Liver (tissue), 9 donors: ENCODE measurements around the gene RNF220. TPM values are rescaled to one million over a fixed set of nuclear protein-coding genes. Genes with fewer than 3 reads are reported as not detected.

Experiments
- DNase-seq: peaks from one replicate; pipeline ENCODE4 v3.0.0-alpha.2; 2017; ENCODE audit warnings: low spot score
- H3K27ac ChIP-seq, 2 donors: one replicate each; pipeline ENCODE4 v1.7.0; 2013; ENCODE audit warnings: inconsistent platforms in 2 of 2, low read length in 2 of 2, control low read depth in 1 of 2, low read depth in 1 of 2, mild to moderate bottlenecking in 1 of 2
- H3K27me3 ChIP-seq, 4 donors: one replicate each; pipeline versions ENCODE4 v1.6.1 to v1.7.0; 2013; ENCODE audit warnings: low read length in 3 of 4, inconsistent platforms in 1 of 4, mild to moderate bottlenecking in 1 of 4, moderate library complexity in 1 of 4; ENCODE audit not compliant: control insufficient read depth in 4 of 4, insufficient read depth in 4 of 4
- H3K36me3 ChIP-seq, 4 donors: one replicate each; pipeline versions ENCODE4 v1.6.1 to v1.7.0; 2013; ENCODE audit warnings: low read length in 3 of 4, mild to moderate bottlenecking in 3 of 4, low read depth in 1 of 4, moderate library complexity in 1 of 4; ENCODE audit not compliant: control insufficient read depth in 4 of 4, insufficient read depth in 3 of 4
- H3K4me1 ChIP-seq, 4 donors: one replicate each; pipeline versions ENCODE4 v1.6.1 to v1.7.0; 2013; ENCODE audit warnings: low read length in 3 of 4, mild to moderate bottlenecking in 3 of 4, moderate library complexity in 1 of 4; ENCODE audit not compliant: control insufficient read depth in 4 of 4, insufficient read depth in 4 of 4
- H3K4me3 ChIP-seq, 3 donors: one replicate each; pipeline versions ENCODE4 v1.6.1 to v1.7.0; 2013; ENCODE audit warnings: low read length in 3 of 3, control low read depth in 1 of 3, low read depth in 1 of 3, mild to moderate bottlenecking in 1 of 3
- H3K9ac ChIP-seq, 2 donors: one replicate each; pipeline ENCODE4 v1.7.0; 2013; ENCODE audit warnings: low read length in 2 of 2, mild to moderate bottlenecking in 2 of 2, moderate library complexity in 2 of 2, control low read depth in 1 of 2, low read depth in 1 of 2
- H3K9me3 ChIP-seq, 4 donors: one replicate each; pipeline versions ENCODE4 v1.6.1 to v1.7.0; 2013; ENCODE audit warnings: low read length in 3 of 4; ENCODE audit not compliant: control insufficient read depth in 4 of 4
- EGR1 ChIP-seq, 2 donors: IDR thresholded peaks; 2 replicates each; pipeline ENCODE4 v1.6.1; 2016 to 2018; ENCODE audit warnings: antibody characterized with exemption in 2 of 2, low read depth in 2 of 2
- FOXA2 ChIP-seq: IDR thresholded peaks from 2 replicates; pipeline ENCODE4 v1.6.1; 2016; ENCODE audit warnings: antibody characterized with exemption
- GABPA ChIP-seq, 2 donors: IDR thresholded peaks in 1 of 2; conservative IDR thresholded peaks in 1 of 2; 2 replicates each; pipeline ENCODE4 v1.6.1; 2016; ENCODE audit warnings: antibody characterized with exemption in 2 of 2, mild to moderate bottlenecking in 1 of 2, moderate library complexity in 1 of 2
- HNF4A ChIP-seq, 2 donors: conservative IDR thresholded peaks; 2 replicates each; pipeline ENCODE4 v1.6.1; 2016; ENCODE audit warnings: antibody characterized with exemption in 2 of 2, mild to moderate bottlenecking in 2 of 2
- HNF4G ChIP-seq: IDR thresholded peaks from 2 replicates; pipeline ENCODE4 v1.6.1; 2016; ENCODE audit warnings: antibody characterized with exemption
- JUND ChIP-seq, 2 donors: IDR thresholded peaks; 2 replicates each; pipeline ENCODE4 v1.6.1; 2016; ENCODE audit warnings: antibody characterized with exemption in 2 of 2
- RAD21 ChIP-seq, 2 donors: IDR thresholded peaks; 2 replicates each; pipeline ENCODE4 v1.6.1; 2016; ENCODE audit warnings: antibody characterized with exemption in 2 of 2, mild to moderate bottlenecking in 2 of 2
- TAF1 ChIP-seq: conservative IDR thresholded peaks from 2 replicates; pipeline ENCODE4 v1.6.1; 2016; ENCODE audit warnings: antibody characterized with exemption, mild to moderate bottlenecking
- WGBS: extraction: QIAGEN DNeasy Blood & Tissue Kit; methylation state at CpG from one replicate; pipeline ENCODE4 v1.1.7; 2013; 5-methylcytosine and 5-hydroxymethylcytosine counted together
- polyA plus RNA-seq, 2 donors: library from polyadenylated mRNA; stranded (reverse) in 1 of 2; unstranded in 1 of 2; fragments of 200-250 nt in 1 of 2; fragments of >200 nt in 1 of 2; fragmentation: Nextera tagmentation in 1 of 2; extraction: Ambion mirVana in 1 of 2; gene quantifications; one replicate each; pipeline versions ENCODE4 v1.2.1 to v1.2.3, GENCODE V29; 2013 to 2015
- total RNA-seq, 2 donors: library from RNA; depleted of rRNA; stranded (reverse); fragments of >200 nt; gene quantifications; one replicate each; pipeline ENCODE4 v1.2.3, GENCODE V29; 2014
- TF ChIP-seq, protein P1 (sequence below): fragments of 150-350 bp; IDR thresholded peaks from 2 replicates; pipeline ENCODE4 v1.5.1; 2017; ENCODE audit warnings: improper control_type of control experiment, low read depth, low read length; ENCODE audit not compliant: missing input control
- TF ChIP-seq, protein P2 (sequence below): IDR thresholded peaks from 2 replicates; pipeline ENCODE4 v1.6.1; 2016; ENCODE audit warnings: antibody characterized with exemption
- TF ChIP-seq, protein P3 (sequence below): IDR thresholded peaks from 2 replicates; pipeline ENCODE4 v1.6.1; 2016; ENCODE audit warnings: antibody characterized with exemption, mild to moderate bottlenecking
- TF ChIP-seq, protein P4 (sequence below): IDR thresholded peaks from 2 replicates; pipeline ENCODE4 v1.6.1; 2016; ENCODE audit warnings: antibody characterized with exemption
- TF ChIP-seq, protein P5 (sequence below): IDR thresholded peaks from 2 replicates; pipeline ENCODE4 v1.6.1; 2016; ENCODE audit warnings: antibody characterized with exemption
- donor health status: healthy.
- donor health status: healthy.
- donor health status: healthy.
- donor health status: healthy.
- donor health status: healthy.

RNF220 gene
- total and polyA plus RNA-seq, 4 donors = 18.2 to 35.8 (median 26.1) TPM

DNA sequence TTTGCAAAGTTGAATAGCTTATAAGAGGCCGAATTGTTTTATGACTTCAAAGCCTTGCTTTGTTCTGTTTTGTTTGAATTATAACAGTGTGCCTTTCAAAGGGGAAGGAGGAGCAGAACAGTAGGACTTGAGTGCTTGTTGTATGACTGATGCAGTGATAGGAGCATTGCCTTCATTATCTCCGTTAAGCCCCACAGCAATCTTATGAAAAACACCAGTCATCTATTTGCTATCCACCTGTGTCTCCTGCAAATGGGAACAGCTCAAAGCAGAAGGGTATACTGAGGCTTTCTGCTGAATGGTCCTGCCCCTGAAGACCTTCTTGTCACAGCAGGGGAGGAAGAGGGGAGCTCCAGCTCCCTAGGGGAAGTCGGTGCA is 127.5 kb downstream of the RNF220 start:
- Histone ChIP-seq H3K4me1 (no peaks in the 10 kb centered on the region), H3K9me3 (peaks cover 0 to 3% (median 0%) of the 10 kb centered on the region in 4 donors), H3K9ac (no peak overlapping the region), H3K27ac (no peak overlapping the region), H3K4me3 (no peak overlapping the region), H3K27me3 (no peaks in the 10 kb centered on the region), H3K36me3 (no peaks in the 10 kb centered on the region)
- no peak for TF ChIP-seq HNF4G
- TF ChIP-seq, protein P1, sequence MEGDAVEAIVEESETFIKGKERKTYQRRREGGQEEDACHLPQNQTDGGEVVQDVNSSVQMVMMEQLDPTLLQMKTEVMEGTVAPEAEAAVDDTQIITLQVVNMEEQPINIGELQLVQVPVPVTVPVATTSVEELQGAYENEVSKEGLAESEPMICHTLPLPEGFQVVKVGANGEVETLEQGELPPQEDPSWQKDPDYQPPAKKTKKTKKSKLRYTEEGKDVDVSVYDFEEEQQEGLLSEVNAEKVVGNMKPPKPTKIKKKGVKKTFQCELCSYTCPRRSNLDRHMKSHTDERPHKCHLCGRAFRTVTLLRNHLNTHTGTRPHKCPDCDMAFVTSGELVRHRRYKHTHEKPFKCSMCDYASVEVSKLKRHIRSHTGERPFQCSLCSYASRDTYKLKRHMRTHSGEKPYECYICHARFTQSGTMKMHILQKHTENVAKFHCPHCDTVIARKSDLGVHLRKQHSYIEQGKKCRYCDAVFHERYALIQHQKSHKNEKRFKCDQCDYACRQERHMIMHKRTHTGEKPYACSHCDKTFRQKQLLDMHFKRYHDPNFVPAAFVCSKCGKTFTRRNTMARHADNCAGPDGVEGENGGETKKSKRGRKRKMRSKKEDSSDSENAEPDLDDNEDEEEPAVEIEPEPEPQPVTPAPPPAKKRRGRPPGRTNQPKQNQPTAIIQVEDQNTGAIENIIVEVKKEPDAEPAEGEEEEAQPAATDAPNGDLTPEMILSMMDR = no peak
- TF ChIP-seq FOXA2 = no peak
- TF ChIP-seq GABPA (IDR thresholded peaks at IDR 0.05 in 1 of 2, conservative IDR thresholded peaks at IDR 0.05 in 1 of 2) = no peak
- no peak for TF ChIP-seq TAF1
- TF ChIP-seq, protein P2, sequence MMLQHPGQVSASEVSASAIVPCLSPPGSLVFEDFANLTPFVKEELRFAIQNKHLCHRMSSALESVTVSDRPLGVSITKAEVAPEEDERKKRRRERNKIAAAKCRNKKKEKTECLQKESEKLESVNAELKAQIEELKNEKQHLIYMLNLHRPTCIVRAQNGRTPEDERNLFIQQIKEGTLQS = no peak
- no peak for DNase-seq
- 54% methylated on average over 3 of the region's 3 CpGs for WGBS

DNA sequence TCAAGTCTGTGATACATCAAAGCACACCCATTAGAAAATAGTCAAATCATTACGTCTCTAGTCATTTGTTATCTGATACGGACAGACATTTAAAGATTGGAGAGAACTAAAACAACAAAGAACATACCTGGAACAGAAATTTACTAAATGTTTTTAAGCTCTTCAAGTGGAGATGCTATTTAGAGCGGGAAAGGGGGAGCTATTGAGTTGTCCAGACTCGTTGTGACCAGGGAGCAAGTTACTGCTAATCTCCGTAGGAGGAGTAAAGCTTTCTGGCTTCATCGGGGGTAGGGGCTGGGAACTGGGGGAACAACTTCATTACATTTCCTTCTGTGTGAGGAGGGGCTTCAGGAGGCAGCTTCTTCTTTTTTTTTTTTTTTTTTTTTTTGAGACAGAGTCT is 129.7 kb downstream of the RNF220 start:
- no peak for DNase-seq
- no peak overlapping the region for H3K4me3 ChIP-seq
- no peaks in the 10 kb centered on the region for H3K36me3 ChIP-seq
- H3K27ac ChIP-seq = no peak overlapping the region
- H3K9me3 ChIP-seq = peaks cover 0 to 3% (median 0%) of the 10 kb centered on the region in 4 donors
- TF ChIP-seq JUND (IDR thresholded peaks at IDR 0.05) (no peak), TAF1 (no peak), GABPA (IDR thresholded peaks at IDR 0.05 in 1 of 2, conservative IDR thresholded peaks at IDR 0.05 in 1 of 2) (no peak), EGR1 (IDR thresholded peaks at IDR 0.05; ENCODE audit: low read depth in 2 of 2) (no peak), RAD21 (IDR thresholded peaks at IDR 0.05) (no peak), HNF4A (conservative IDR thresholded peaks at IDR 0.05) (no peak)
- TF ChIP-seq, protein P2 = no peak
- TF ChIP-seq, protein P3, sequence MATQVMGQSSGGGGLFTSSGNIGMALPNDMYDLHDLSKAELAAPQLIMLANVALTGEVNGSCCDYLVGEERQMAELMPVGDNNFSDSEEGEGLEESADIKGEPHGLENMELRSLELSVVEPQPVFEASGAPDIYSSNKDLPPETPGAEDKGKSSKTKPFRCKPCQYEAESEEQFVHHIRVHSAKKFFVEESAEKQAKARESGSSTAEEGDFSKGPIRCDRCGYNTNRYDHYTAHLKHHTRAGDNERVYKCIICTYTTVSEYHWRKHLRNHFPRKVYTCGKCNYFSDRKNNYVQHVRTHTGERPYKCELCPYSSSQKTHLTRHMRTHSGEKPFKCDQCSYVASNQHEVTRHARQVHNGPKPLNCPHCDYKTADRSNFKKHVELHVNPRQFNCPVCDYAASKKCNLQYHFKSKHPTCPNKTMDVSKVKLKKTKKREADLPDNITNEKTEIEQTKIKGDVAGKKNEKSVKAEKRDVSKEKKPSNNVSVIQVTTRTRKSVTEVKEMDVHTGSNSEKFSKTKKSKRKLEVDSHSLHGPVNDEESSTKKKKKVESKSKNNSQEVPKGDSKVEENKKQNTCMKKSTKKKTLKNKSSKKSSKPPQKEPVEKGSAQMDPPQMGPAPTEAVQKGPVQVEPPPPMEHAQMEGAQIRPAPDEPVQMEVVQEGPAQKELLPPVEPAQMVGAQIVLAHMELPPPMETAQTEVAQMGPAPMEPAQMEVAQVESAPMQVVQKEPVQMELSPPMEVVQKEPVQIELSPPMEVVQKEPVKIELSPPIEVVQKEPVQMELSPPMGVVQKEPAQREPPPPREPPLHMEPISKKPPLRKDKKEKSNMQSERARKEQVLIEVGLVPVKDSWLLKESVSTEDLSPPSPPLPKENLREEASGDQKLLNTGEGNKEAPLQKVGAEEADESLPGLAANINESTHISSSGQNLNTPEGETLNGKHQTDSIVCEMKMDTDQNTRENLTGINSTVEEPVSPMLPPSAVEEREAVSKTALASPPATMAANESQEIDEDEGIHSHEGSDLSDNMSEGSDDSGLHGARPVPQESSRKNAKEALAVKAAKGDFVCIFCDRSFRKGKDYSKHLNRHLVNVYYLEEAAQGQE = no peak
- TF ChIP-seq, protein P4, sequence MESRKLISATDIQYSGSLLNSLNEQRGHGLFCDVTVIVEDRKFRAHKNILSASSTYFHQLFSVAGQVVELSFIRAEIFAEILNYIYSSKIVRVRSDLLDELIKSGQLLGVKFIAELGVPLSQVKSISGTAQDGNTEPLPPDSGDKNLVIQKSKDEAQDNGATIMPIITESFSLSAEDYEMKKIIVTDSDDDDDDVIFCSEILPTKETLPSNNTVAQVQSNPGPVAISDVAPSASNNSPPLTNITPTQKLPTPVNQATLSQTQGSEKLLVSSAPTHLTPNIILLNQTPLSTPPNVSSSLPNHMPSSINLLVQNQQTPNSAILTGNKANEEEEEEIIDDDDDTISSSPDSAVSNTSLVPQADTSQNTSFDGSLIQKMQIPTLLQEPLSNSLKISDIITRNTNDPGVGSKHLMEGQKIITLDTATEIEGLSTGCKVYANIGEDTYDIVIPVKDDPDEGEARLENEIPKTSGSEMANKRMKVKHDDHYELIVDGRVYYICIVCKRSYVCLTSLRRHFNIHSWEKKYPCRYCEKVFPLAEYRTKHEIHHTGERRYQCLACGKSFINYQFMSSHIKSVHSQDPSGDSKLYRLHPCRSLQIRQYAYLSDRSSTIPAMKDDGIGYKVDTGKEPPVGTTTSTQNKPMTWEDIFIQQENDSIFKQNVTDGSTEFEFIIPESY = no peak
- TF ChIP-seq, protein P5, sequence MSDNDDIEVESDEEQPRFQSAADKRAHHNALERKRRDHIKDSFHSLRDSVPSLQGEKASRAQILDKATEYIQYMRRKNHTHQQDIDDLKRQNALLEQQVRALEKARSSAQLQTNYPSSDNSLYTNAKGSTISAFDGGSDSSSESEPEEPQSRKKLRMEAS = no peak
- no peak overlapping the region for H3K9ac ChIP-seq
- WGBS = 63% methylated on average over 6 of the region's 6 CpGs
- no peaks in the 10 kb centered on the region for H3K4me1 ChIP-seq
- H3K27me3 ChIP-seq = peaks cover 0 to 3% (median 0%) of the 10 kb centered on the region in 4 donors
